MCF 10A (cell line): ENCODE results near the gene NSMF. TPM values are rescaled to one million over a fixed set of nuclear protein-coding genes. Genes with fewer than 3 reads are reported as not detected.

Experiments
- BruUV-seq: library from RNA; stranded (reverse); fragments of 400-500 nt; replicated peaks from 2 replicates; lab custom pipeline; 2021; lab: Mats Ljungman, UMichigan
- CTCF ChIA-PET: fragments of 300-600 bp; sonication (Branson Sonifier 250); formaldehyde crosslinking; extraction: SDS; loops from one replicate; lab custom pipeline; 2021; ENCODE audit warnings: antibody characterized with exemption, inconsistent platforms; lab: Yijun Ruan, JAX
- POLR2A ChIA-PET: fragments of 300-600, 350-650 bp; sonication (Branson Sonifier 250); formaldehyde crosslinking; extraction: SDS; loops from one replicate; lab custom pipeline; 2020; ENCODE audit warnings: antibody characterized with exemption, inconsistent platforms; lab: Yijun Ruan, JAX
- DNase-seq: peaks from one replicate; pipeline ENCODE4 v3.0.0-alpha.2; 2018; ENCODE audit not compliant: unreplicated experiment
- H3K27ac Mint-ChIP-seq: one replicate; pipeline ENCODE4 v1.8.0; 2022; ENCODE audit warnings: mild to moderate bottlenecking, low read depth, mixed read lengths; ENCODE audit not compliant: unreplicated experiment
- H3K27me3 Mint-ChIP-seq: one replicate; pipeline ENCODE4 v1.8.0; 2022; ENCODE audit warnings: mixed read lengths; ENCODE audit not compliant: insufficient read depth, unreplicated experiment
- H3K36me3 Mint-ChIP-seq: one replicate; pipeline ENCODE4 v1.8.0; 2022; ENCODE audit warnings: mild to moderate bottlenecking, moderate library complexity, mixed read lengths; ENCODE audit not compliant: insufficient read depth, unreplicated experiment
- H3K4me1 Mint-ChIP-seq: one replicate; pipeline ENCODE4 v1.8.0; 2022; ENCODE audit warnings: mixed read lengths; ENCODE audit not compliant: insufficient read depth, unreplicated experiment
- H3K4me3 Mint-ChIP-seq: one replicate; pipeline ENCODE4 v1.8.0; 2022; ENCODE audit warnings: mild to moderate bottlenecking, moderate library complexity, mixed read lengths; ENCODE audit not compliant: unreplicated experiment
- H3K9me3 Mint-ChIP-seq: one replicate; pipeline ENCODE4 v1.8.0; 2022; ENCODE audit warnings: mixed read lengths; ENCODE audit not compliant: unreplicated experiment
- CTCF ChIP-seq: fragments of 200-600 bp; IDR thresholded peaks from one replicate; pipeline ENCODE4 v1.8.0; 2022; ENCODE audit warnings: antibody characterized with exemption, mild to moderate bottlenecking; ENCODE audit not compliant: unreplicated experiment
- intact Hi-C: fragments of 100-400 bp; cut with micrococcal nuclease; formaldehyde crosslinking; loops from 2 replicates; pipeline ENCODE4 v1.14.1; 2022
- total RNA-seq: library from RNA; stranded (reverse); gene quantifications from 2 replicates; pipeline ENCODE4 v1.2.3, GENCODE V29; 2022

Gene NSMF
- total RNA-seq, 1 experiment from 2014 or later, result 37.8 TPM

- CTCF ChIA-PET, result interaction anchor here (1.0 kb wide), 1 partner anchor 18 kb away, joined by 4 read pairs; no protein-coding TSS in a partner anchor
- no peak for DNase-seq
- intact Hi-C loops, result no loop called here
- BruUV-seq, result no TSS peak
- Mint-ChIP-seq H3K27me3 (no peaks in the 10 kb centered on the region), H3K4me3 (no peak overlapping the region), H3K36me3 (peaks cover 6% of the 10 kb centered on the region), H3K9me3 (no peaks in the 10 kb centered on the region), H3K4me1 (peaks cover 9% of the 10 kb centered on the region), H3K27ac (peak overlapping the region; percentile 23)
- TF ChIP-seq CTCF, result no peak
- POLR2A ChIA-PET, result interaction anchor here (0.8 to 1.7 kb wide), 3 partner anchors 10 to 44 kb away, joined by 3 to 5 read pairs (median 3); partner anchors contain the start of genes EXD3 and NOXA1
These were observed 2.9 kb downstream of the NSMF start for GRCh38 chr9:137456061-137456863.

- intact Hi-C loops, result no loop called here
- ChIA-PET POLR2A (interaction anchor here (0.6 to 0.8 kb wide), 2 partner anchors 9 to 95 kb away, joined by 3 read pairs; partner anchors contain the start of gene PNPLA7), CTCF (no interaction called here)
- H3K4me3 Mint-ChIP-seq, result no peak overlapping the region
- H3K4me1 Mint-ChIP-seq, result peaks cover 9% of the 10 kb centered on the region
- H3K9me3 Mint-ChIP-seq, result no peaks in the 10 kb centered on the region
- peak overlapping the region; percentile 20 for H3K27ac Mint-ChIP-seq
- no TSS peak for BruUV-seq
- H3K36me3 Mint-ChIP-seq, result peaks cover 6% of the 10 kb centered on the region
- TF ChIP-seq CTCF, result no peak
- DNase-seq, result no peak
- no peaks in the 10 kb centered on the region for H3K27me3 Mint-ChIP-seq
These were observed 3.7 kb downstream of the NSMF start for GRCh38 chr9:137455359-137455991.

GRCh38 chr9:137454597-137455358 lies 4.4 kb downstream of the NSMF start:
- no peaks in the 10 kb centered on the region for H3K27me3 Mint-ChIP-seq
- H3K36me3 Mint-ChIP-seq, result peaks cover 6% of the 10 kb centered on the region
- ChIA-PET POLR2A (interaction anchor here (0.6 to 0.8 kb wide), 2 partner anchors 8 to 96 kb away, joined by 3 read pairs; partner anchors contain the start of gene PNPLA7), CTCF (no interaction called here)
- H3K27ac Mint-ChIP-seq, result no peak overlapping the region
- peaks cover 9% of the 10 kb centered on the region for H3K4me1 Mint-ChIP-seq
- BruUV-seq, result no TSS peak
- no peak for TF ChIP-seq CTCF
- no peak for DNase-seq
- intact Hi-C loops, result no loop called here
- peak overlapping the region; percentile 68 for H3K4me3 Mint-ChIP-seq
- no peaks in the 10 kb centered on the region for H3K9me3 Mint-ChIP-seq
